Stimulated activated CD8-positive, alpha-beta memory T cell treated with anti-CD3 and anti-CD28 coated beads, Interleukin-2, amount 100 ng/mL, for 48 hours (primary cell): ENCODE measurements around the gene TUBA1B.

Source experiments
- DNase-seq, 2 donors: peaks; one replicate each; pipeline ENCODE4 v3.0.0-alpha.2; 2020; ENCODE audit warnings: low read depth in 2 of 2

The TUBA1B gene

GRCh38 chr12:49091056-49091835 is 39.9 kb downstream of the TUBA1B start:
- DNase-seq, result no peak

- DNase-seq, result no peak
Measured at GRCh38 chr12:49089821-49090773, 41.1 kb downstream of the TUBA1B start.

DNA sequence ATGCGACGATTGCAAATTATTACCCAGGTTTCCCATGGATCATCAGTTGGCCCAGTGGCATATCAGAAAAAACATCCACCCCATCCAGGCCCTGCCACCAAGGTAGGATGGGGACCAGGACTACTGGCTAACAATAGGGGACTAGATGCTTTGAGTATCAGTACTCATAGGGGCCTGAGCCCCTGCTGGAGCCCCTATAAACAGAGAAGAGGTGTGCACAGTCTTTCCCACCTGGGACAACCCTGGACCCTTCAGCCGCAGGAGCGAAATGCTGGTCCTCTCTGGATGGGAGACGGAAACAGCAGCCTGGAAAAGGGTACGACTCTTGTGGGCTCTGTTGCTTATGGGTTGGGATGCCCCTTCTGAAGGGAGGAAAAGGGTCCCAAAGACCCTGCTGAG is 42.3 kb downstream of the TUBA1B start:
- DNase-seq, result no peak

- DNase-seq, result peak; percentile 40 to 50
Measured at GRCh38 chr12:49088150-49088931, 42.9 kb downstream of the TUBA1B start.

DNA sequence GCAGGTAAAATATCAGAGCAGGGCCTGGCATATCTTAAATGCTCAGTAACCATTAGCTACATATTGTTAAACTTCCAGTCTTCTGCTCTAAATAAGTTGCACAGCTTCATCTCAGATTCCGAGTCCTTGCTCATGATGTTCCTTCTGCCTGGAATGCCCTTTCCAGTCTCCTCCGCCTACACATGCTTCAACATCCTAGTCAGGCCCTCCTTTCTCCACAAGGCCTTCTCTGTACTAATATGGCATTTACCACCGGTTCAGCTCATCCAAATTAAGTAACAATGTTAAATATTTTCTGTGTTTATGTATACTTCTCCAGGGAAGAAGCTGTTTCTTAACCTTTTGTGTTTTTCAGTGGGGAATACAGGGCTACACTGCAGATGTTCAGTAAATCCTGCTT is 45.1 kb downstream of the TUBA1B start:
- no peak for DNase-seq

DNA sequence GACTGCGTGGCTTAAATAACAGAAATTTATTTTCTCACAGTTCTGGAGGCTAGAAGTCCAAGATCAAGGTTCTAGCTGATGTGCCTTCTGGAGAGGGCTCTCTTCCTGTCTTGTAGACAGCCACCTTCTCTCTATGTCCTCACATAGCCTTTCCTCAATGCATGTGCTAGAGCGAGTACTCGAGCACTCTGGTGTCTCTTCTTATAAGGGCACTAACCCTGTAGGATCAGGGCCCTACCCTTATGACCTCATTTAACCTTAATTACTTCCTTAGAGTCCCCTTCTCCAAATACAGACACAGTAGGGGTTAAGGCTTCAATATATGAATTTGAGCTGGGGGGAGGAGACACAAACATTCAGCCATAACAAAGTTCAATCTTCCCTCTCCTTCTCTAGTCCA is 46.8 kb downstream of the TUBA1B start:
- DNase-seq, result no peak

GRCh38 chr12:49079793-49080192 is 51.4 kb downstream of the TUBA1B start:
- no peak for DNase-seq
